Cardiac fibroblast (primary cell): ENCODE data around the gene SNAP23.

Source experiments
- DNase-seq, 2 donors: peaks; one replicate each; pipeline versions ENCODE4 v3.0.0 to v3.0.0-alpha.2; 2010; ENCODE audit warnings: low read depth in 2 of 2
- H3K4me3 ChIP-seq, 2 donors: replicated peaks in 1 of 2; 1 replicate in 1 of 2; 2 replicates in 1 of 2; pipeline ENCODE4 v1.5.1; 2011; ENCODE audit warnings: low read depth in 2 of 2, low read length in 2 of 2, mild to moderate bottlenecking in 2 of 2, moderate library complexity in 1 of 2
- TF ChIP-seq, protein P1 (sequence below): IDR thresholded peaks from one replicate; pipeline ENCODE4 v1.5.1; 2011; ENCODE audit warnings: low read depth, mild to moderate bottlenecking, low read length, inconsistent platforms

SNAP23 gene

GRCh38 chr15:42504631-42505030 lies 9.2 kb downstream of the SNAP23 start:
- DNase-seq: no peak
- no peak overlapping the region for H3K4me3 ChIP-seq
- TF ChIP-seq, protein P1, sequence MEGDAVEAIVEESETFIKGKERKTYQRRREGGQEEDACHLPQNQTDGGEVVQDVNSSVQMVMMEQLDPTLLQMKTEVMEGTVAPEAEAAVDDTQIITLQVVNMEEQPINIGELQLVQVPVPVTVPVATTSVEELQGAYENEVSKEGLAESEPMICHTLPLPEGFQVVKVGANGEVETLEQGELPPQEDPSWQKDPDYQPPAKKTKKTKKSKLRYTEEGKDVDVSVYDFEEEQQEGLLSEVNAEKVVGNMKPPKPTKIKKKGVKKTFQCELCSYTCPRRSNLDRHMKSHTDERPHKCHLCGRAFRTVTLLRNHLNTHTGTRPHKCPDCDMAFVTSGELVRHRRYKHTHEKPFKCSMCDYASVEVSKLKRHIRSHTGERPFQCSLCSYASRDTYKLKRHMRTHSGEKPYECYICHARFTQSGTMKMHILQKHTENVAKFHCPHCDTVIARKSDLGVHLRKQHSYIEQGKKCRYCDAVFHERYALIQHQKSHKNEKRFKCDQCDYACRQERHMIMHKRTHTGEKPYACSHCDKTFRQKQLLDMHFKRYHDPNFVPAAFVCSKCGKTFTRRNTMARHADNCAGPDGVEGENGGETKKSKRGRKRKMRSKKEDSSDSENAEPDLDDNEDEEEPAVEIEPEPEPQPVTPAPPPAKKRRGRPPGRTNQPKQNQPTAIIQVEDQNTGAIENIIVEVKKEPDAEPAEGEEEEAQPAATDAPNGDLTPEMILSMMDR: no peak

DNA sequence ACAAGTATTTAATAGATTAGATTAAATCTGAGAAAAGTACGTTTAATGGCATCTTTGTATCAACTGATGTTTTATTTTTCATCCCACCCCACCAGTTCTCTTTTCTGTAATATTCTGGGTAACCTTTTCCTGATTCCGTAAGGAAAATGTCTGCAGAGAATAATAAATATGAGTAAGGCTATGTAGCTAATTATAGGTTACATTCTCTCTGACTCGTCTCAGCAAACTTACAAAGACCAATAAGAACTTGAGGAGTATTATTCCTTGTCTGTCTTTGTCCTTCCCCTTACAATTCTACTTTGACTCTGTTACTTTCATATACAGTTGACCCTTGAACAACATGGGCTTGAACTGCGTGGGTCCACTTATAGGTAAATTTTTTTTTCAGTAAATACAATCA lies 12.1 kb downstream of the SNAP23 start:
- peak in 1 of 2 donors; percentile 9 for DNase-seq
- H3K4me3 ChIP-seq: no peak overlapping the region
- TF ChIP-seq, protein P1: no peak

DNA sequence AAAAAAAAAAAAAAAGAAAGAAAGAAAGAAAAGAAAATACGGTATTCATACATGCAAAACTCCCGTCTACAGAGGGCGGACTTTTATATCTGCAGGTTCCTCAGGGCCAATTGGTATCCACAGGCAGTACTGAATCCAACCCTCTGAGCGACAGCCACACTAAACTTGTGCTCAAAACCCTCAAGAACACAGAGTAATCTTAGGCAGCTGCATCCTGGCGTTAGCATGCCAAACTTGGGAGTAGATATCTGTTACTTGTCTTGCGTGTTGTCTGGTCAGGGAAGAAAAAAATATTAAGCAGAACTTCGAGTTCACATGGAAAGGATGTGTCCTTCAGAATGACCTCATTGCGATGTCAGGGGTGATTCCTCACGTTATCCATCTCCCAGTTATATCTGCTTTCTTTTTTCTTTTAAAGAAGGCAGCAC lies 12.8 kb downstream of the SNAP23 start:
- TF ChIP-seq, protein P1: no peak
- peak; percentile 69 to 75 for DNase-seq
- H3K4me3 ChIP-seq: no peak overlapping the region

DNA sequence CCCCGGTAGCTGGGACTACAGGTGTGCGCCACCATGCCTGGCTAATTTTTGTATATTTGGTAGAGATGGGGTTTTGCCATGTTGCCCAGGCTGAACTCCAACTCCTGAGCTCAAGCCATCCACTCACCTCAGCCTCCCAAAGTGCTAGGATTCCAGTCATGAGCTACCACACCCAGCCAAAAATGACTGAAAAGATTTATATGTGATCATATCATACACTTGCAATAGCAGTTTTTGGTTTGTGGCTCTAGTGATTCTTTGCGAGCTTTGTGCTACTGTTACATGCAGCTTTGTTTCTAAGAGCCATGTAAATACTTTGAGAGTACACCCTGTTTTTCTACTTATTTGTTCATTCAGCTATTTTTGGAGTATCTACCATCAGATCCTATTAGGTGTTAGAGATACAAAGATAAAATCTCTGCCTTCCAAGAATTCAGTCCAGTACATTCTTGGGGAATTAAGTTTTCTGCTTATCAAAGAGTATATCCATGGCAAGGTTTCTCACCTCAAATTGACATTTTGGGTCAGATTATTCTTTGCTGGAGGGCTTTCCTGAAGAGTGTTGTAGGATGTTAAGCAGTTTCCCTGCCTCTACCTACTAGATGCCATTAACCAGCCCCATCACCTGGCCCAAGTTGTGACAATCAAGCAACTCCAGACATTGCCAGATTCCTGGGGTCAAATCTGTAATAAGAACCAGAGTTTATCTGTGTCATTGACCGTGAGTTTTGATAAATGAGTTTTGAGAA lies 15.0 kb downstream of the SNAP23 start:
- TF ChIP-seq, protein P1: no peak
- no peak overlapping the region for H3K4me3 ChIP-seq
- peak in 1 of 2 donors; percentile 11 for DNase-seq

GRCh38 chr15:42511007-42511391 lies 15.6 kb downstream of the SNAP23 start:
- peak; percentile 85 to 89 for DNase-seq
- TF ChIP-seq, protein P1: no peak
- peak overlapping the region in 1 of 2 donors; percentile 22 for H3K4me3 ChIP-seq

- no peak overlapping the region for H3K4me3 ChIP-seq
- TF ChIP-seq, protein P1: no peak
- no peak for DNase-seq
Observed at GRCh38 chr15:42523331-42523730, 27.9 kb downstream of the SNAP23 start.

GRCh38 chr15:42528970-42529369 lies 33.5 kb downstream of the SNAP23 start:
- no peak overlapping the region for H3K4me3 ChIP-seq
- no peak for DNase-seq
- TF ChIP-seq, protein P1: no peak
